Skeletal muscle satellite cell (primary cell): ENCODE results near the gene ELL2.

Experiments used
- H3K27me3 ChIP-seq: 2 replicates; pipeline ENCODE4 v1.7.0; 2013; ENCODE audit warnings: low read length; ENCODE audit not compliant: control insufficient read depth, insufficient read depth
- H3K36me3 ChIP-seq: 2 replicates; pipeline ENCODE4 v1.7.0; 2013; ENCODE audit warnings: mild to moderate bottlenecking, control low read depth, low read length; ENCODE audit not compliant: insufficient read depth
- H3K4me1 ChIP-seq: 2 replicates; pipeline ENCODE4 v1.7.0; 2013; ENCODE audit warnings: low read length; ENCODE audit not compliant: control insufficient read depth, insufficient read depth
- H3K4me2 ChIP-seq: 2 replicates; pipeline ENCODE4 v1.7.0; 2013; ENCODE audit warnings: mild to moderate bottlenecking, low read length
- H3K4me3 ChIP-seq: 2 replicates; pipeline ENCODE4 v1.7.0; 2013; ENCODE audit warnings: low read length
- H3K9ac ChIP-seq: 2 replicates; pipeline ENCODE4 v1.7.0; 2013; ENCODE audit warnings: mild to moderate bottlenecking, low read depth, low read length, moderate library complexity
- H3K9me3 ChIP-seq: replicated peaks from 2 replicates; pipeline ENCODE4 v1.7.0; 2013; ENCODE audit warnings: mild to moderate bottlenecking, control low read depth, low read length

Gene ELL2

GRCh38 chr5:95925378-95925744 lies 36.3 kb downstream of the ELL2 start:
- Histone ChIP-seq H3K36me3 (peaks cover 71% of the 10 kb centered on the region), H3K9ac (no peak overlapping the region), H3K27me3 (no peaks in the 10 kb centered on the region), H3K4me3 (no peak overlapping the region), H3K4me2 (no peak overlapping the region), H3K9me3 (no peaks in the 10 kb centered on the region), H3K4me1 (peaks cover 35% of the 10 kb centered on the region)

- H3K27me3 ChIP-seq, result no peaks in the 10 kb centered on the region
- no peaks in the 10 kb centered on the region for H3K9me3 ChIP-seq
- peaks cover 70% of the 10 kb centered on the region for H3K36me3 ChIP-seq
- peaks cover 35% of the 10 kb centered on the region for H3K4me1 ChIP-seq
- H3K4me2 ChIP-seq, result no peak overlapping the region
- no peak overlapping the region for H3K9ac ChIP-seq
- no peak overlapping the region for H3K4me3 ChIP-seq
Measured at GRCh38 chr5:95924720-95925377, 36.8 kb downstream of the ELL2 start.

GRCh38 chr5:95923918-95924544 lies 37.6 kb downstream of the ELL2 start:
- Histone ChIP-seq H3K36me3 (peaks cover 73% of the 10 kb centered on the region), H3K9me3 (no peaks in the 10 kb centered on the region), H3K9ac (no peak overlapping the region), H3K4me1 (peaks cover 34% of the 10 kb centered on the region), H3K4me2 (no peak overlapping the region), H3K4me3 (no peak overlapping the region), H3K27me3 (no peaks in the 10 kb centered on the region)

- H3K9ac ChIP-seq, result no peak overlapping the region
- H3K9me3 ChIP-seq, result no peaks in the 10 kb centered on the region
- H3K27me3 ChIP-seq, result no peaks in the 10 kb centered on the region
- peaks cover 73% of the 10 kb centered on the region for H3K36me3 ChIP-seq
- no peak overlapping the region for H3K4me2 ChIP-seq
- peaks cover 35% of the 10 kb centered on the region for H3K4me1 ChIP-seq
- no peak overlapping the region for H3K4me3 ChIP-seq
Measured at GRCh38 chr5:95922798-95923197, 38.9 kb downstream of the ELL2 start.

- H3K9me3 ChIP-seq, result no peaks in the 10 kb centered on the region
- no peak overlapping the region for H3K4me3 ChIP-seq
- peaks cover 35% of the 10 kb centered on the region for H3K4me1 ChIP-seq
- no peaks in the 10 kb centered on the region for H3K27me3 ChIP-seq
- peaks cover 78% of the 10 kb centered on the region for H3K36me3 ChIP-seq
- no peak overlapping the region for H3K9ac ChIP-seq
- H3K4me2 ChIP-seq, result no peak overlapping the region
Measured at GRCh38 chr5:95921501-95921900, 40.1 kb downstream of the ELL2 start.

- Histone ChIP-seq H3K36me3 (peaks cover 85% of the 10 kb centered on the region), H3K9ac (no peak overlapping the region), H3K4me3 (no peak overlapping the region), H3K4me2 (no peak overlapping the region), H3K9me3 (no peaks in the 10 kb centered on the region), H3K4me1 (peaks cover 42% of the 10 kb centered on the region), H3K27me3 (no peaks in the 10 kb centered on the region)
Measured at GRCh38 chr5:95920822-95921221, 40.8 kb downstream of the ELL2 start.

- Histone ChIP-seq H3K4me1 (peaks cover 39% of the 10 kb centered on the region), H3K9me3 (no peaks in the 10 kb centered on the region), H3K4me2 (no peak overlapping the region), H3K4me3 (no peak overlapping the region), H3K9ac (no peak overlapping the region), H3K36me3 (peaks cover 81% of the 10 kb centered on the region), H3K27me3 (no peaks in the 10 kb centered on the region)
Measured at GRCh38 chr5:95919658-95920057, 42.0 kb downstream of the ELL2 start.

- no peaks in the 10 kb centered on the region for H3K9me3 ChIP-seq
- H3K9ac ChIP-seq, result no peak overlapping the region
- H3K4me2 ChIP-seq, result no peak overlapping the region
- peaks cover 76% of the 10 kb centered on the region for H3K36me3 ChIP-seq
- no peak overlapping the region for H3K4me3 ChIP-seq
- no peaks in the 10 kb centered on the region for H3K27me3 ChIP-seq
- H3K4me1 ChIP-seq, result peaks cover 34% of the 10 kb centered on the region
Measured at GRCh38 chr5:95918421-95919006, 43.1 kb downstream of the ELL2 start.

GRCh38 chr5:95917207-95917606 lies 44.4 kb downstream of the ELL2 start:
- Histone ChIP-seq H3K36me3 (peaks cover 76% of the 10 kb centered on the region), H3K4me3 (no peak overlapping the region), H3K9me3 (no peaks in the 10 kb centered on the region), H3K4me2 (no peak overlapping the region), H3K27me3 (no peaks in the 10 kb centered on the region), H3K4me1 (peaks cover 35% of the 10 kb centered on the region), H3K9ac (no peak overlapping the region)

GRCh38 chr5:95916687-95917085 lies 45.0 kb downstream of the ELL2 start:
- no peaks in the 10 kb centered on the region for H3K9me3 ChIP-seq
- peaks cover 80% of the 10 kb centered on the region for H3K36me3 ChIP-seq
- no peak overlapping the region for H3K9ac ChIP-seq
- no peak overlapping the region for H3K4me2 ChIP-seq
- no peak overlapping the region for H3K4me3 ChIP-seq
- peaks cover 37% of the 10 kb centered on the region for H3K4me1 ChIP-seq
- H3K27me3 ChIP-seq, result no peaks in the 10 kb centered on the region

GRCh38 chr5:95915999-95916686 lies 45.5 kb downstream of the ELL2 start:
- Histone ChIP-seq H3K9me3 (no peaks in the 10 kb centered on the region), H3K36me3 (peaks cover 77% of the 10 kb centered on the region), H3K9ac (no peak overlapping the region), H3K4me3 (no peak overlapping the region), H3K4me2 (no peak overlapping the region), H3K4me1 (peaks cover 37% of the 10 kb centered on the region), H3K27me3 (no peaks in the 10 kb centered on the region)
